Endothelial cell of umbilical vein (primary cell): ENCODE data around the gene SENP8. TPM values are rescaled to one million over a fixed set of nuclear protein-coding genes. Genes with fewer than 3 reads are reported as not detected.

ENCODE experiments used
- BruUV-seq: library from RNA; stranded (reverse); fragments of 400-500 nt; replicated peaks from 2 replicates; lab custom pipeline; 2021; lab: Mats Ljungman, UMichigan
- CTCF ChIA-PET: fragments of 300-600, 350-600 bp; sonication (Branson Sonifier 250); formaldehyde crosslinking; loops from one replicate; lab custom pipeline; 2021; ENCODE audit warnings: antibody characterized with exemption, inconsistent platforms; lab: Charles Lee
- POLR2A ChIA-PET: fragments of 300-600, 350-600 bp; sonication (Branson Sonifier 250); formaldehyde crosslinking; loops from one replicate; lab custom pipeline; 2021; ENCODE audit warnings: antibody characterized with exemption, inconsistent platforms; lab: Charles Lee
- DNase-seq: peaks from one replicate; pipeline ENCODE4 v3.0.0-alpha.2; 2011; ENCODE audit warnings: low read depth, low spot score
- FAIRE-seq: peaks from 2 replicates; lab custom pipeline; 2011; peaks lifted over from hg19 to GRCh38; lab: Jason Lieb, UNC
- H2AFZ ChIP-seq: 2 replicates; pipeline ENCODE4 v1.6.0; 2012; ENCODE audit warnings: low read depth, low read length, control low read depth, inconsistent platforms
- H3K27ac ChIP-seq: 2 replicates; pipeline ENCODE4 v1.5.1; 2011; ENCODE audit warnings: low read depth, mild to moderate bottlenecking, control low read depth, low read length, moderate library complexity; ENCODE audit not compliant: insufficient read depth
- H3K27me3 ChIP-seq, 2 experiments: 2 replicates each; pipeline versions ENCODE4 v1.6.0 to v1.6.1; 2011; ENCODE audit warnings: low read length in 2 of 2, mixed read lengths in 1 of 2; ENCODE audit not compliant: control insufficient read depth in 2 of 2, insufficient read depth in 2 of 2
- H3K36me3 ChIP-seq, 2 experiments: 2 replicates in 1 of 2; 3 replicates in 1 of 2; pipeline ENCODE4 v1.5.1; 2011; ENCODE audit warnings: low read length in 2 of 2, mild to moderate bottlenecking in 1 of 2, moderate library complexity in 1 of 2; ENCODE audit not compliant: control insufficient read depth in 2 of 2, insufficient read depth in 2 of 2; ENCODE audit errors: extremely low read depth in 1 of 2
- H3K4me1 ChIP-seq: 3 replicates; pipeline ENCODE4 v1.5.1; 2011; ENCODE audit warnings: mild to moderate bottlenecking, low read length; ENCODE audit not compliant: control insufficient read depth, insufficient read depth; ENCODE audit errors: extremely low read depth
- H3K4me2 ChIP-seq: 2 replicates; pipeline ENCODE4 v1.6.1; 2011; ENCODE audit warnings: low read length, control low read depth, mixed read lengths; ENCODE audit not compliant: insufficient read depth
- H3K4me3 ChIP-seq, 3 experiments: fragments of 200-600 bp in 1 of 3; sonication (generic), shearing (Covaris generic) in 1 of 3; replicated peaks in 1 of 3; 2 replicates each; pipeline ENCODE4 v1.5.1; 2011 to 2016; ENCODE audit warnings: control low read depth in 3 of 3, low read length in 3 of 3, mild to moderate bottlenecking in 2 of 3, inconsistent platforms in 1 of 3, low read depth in 1 of 3, moderate library complexity in 1 of 3; ENCODE audit not compliant: insufficient read depth in 1 of 3
- H3K79me2 ChIP-seq: 2 replicates; pipeline ENCODE4 v1.6.0; 2012; ENCODE audit warnings: low read length, inconsistent platforms; ENCODE audit not compliant: control insufficient read depth, insufficient read depth
- H3K9ac ChIP-seq: replicated peaks from 2 replicates; pipeline ENCODE3; 2011; ENCODE audit warnings: low read length, control low read depth; ENCODE audit not compliant: insufficient read depth; ENCODE audit errors: extremely low read depth
- H3K9me1 ChIP-seq: replicated peaks from 3 replicates; pipeline ENCODE4 v1.6.0; 2011; ENCODE audit warnings: mild to moderate bottlenecking, low read length; ENCODE audit not compliant: control insufficient read depth, insufficient read depth; ENCODE audit errors: extremely low read depth
- H3K9me3 ChIP-seq: replicated peaks from 2 replicates; pipeline ENCODE4 v1.5.1; 2012; ENCODE audit warnings: low read length, inconsistent platforms; ENCODE audit not compliant: control insufficient read depth, insufficient read depth
- H4K20me1 ChIP-seq: replicated peaks from 2 replicates; pipeline ENCODE3; 2011; ENCODE audit warnings: mild to moderate bottlenecking, low read length; ENCODE audit not compliant: control insufficient read depth, insufficient read depth; ENCODE audit errors: extremely low read depth
- CTCF ChIP-seq, 2 donors: IDR thresholded peaks; 1 replicate in 1 of 2; 2 replicates in 1 of 2; pipeline ENCODE4 v1.5.1; 2011; ENCODE audit warnings: low read length in 2 of 2, mild to moderate bottlenecking in 2 of 2, moderate library complexity in 2 of 2, control low read depth in 1 of 2, inconsistent platforms in 1 of 2, low read depth in 1 of 2; ENCODE audit not compliant: insufficient read depth in 1 of 2; ENCODE audit errors: extremely low read depth in 1 of 2
- EZH2 ChIP-seq: IDR thresholded peaks from 2 replicates; pipeline ENCODE4 v1.6.1; 2012; ENCODE audit warnings: borderline replicate concordance, low read depth, mild to moderate bottlenecking, moderate library complexity, low read length, inconsistent platforms; ENCODE audit not compliant: severe bottlenecking
- FOS ChIP-seq: IDR thresholded peaks from 2 replicates; pipeline ENCODE4 v1.6.1; 2011; ENCODE audit warnings: mild to moderate bottlenecking, low read length, moderate library complexity, borderline replicate concordance; ENCODE audit not compliant: insufficient read depth
- GATA2 ChIP-seq: IDR thresholded peaks from 2 replicates; pipeline ENCODE4 v1.7.0; 2011; ENCODE audit warnings: low read depth, mild to moderate bottlenecking, moderate library complexity, mixed read lengths, low read length; ENCODE audit not compliant: insufficient read length, insufficient read depth
- JUN ChIP-seq: IDR thresholded peaks from 2 replicates; pipeline ENCODE4 v1.6.1; 2011; ENCODE audit warnings: borderline replicate concordance, low read depth; ENCODE audit not compliant: insufficient read length, insufficient read depth
- MAX ChIP-seq: IDR thresholded peaks from 2 replicates; pipeline ENCODE4 v1.6.1; 2011; ENCODE audit not compliant: insufficient read depth, insufficient read length
- MYC ChIP-seq: IDR thresholded peaks from one replicate; pipeline ENCODE4 v1.6.1; 2011; ENCODE audit warnings: mild to moderate bottlenecking, low read depth, low read length
- POLR2A ChIP-seq: IDR thresholded peaks from 2 replicates; pipeline ENCODE4 v1.6.1; 2012; ENCODE audit warnings: low read depth, mild to moderate bottlenecking, control low read depth, low read length
- POLR2AphosphoS5 ChIP-seq: IDR thresholded peaks from 2 replicates; pipeline ENCODE4 v1.6.1; 2012; ENCODE audit warnings: low read depth, mild to moderate bottlenecking, control low read depth, low read length, moderate library complexity; ENCODE audit not compliant: insufficient read depth
- dilution Hi-C: fragments of 300-500 bp; cut with MboI; formaldehyde crosslinking; loops from one replicate; pipeline ENCODE4 v1.15.0; 2019; ENCODE audit warnings: low sequenced_read_pairs; ENCODE audit not compliant: extremely low pct_ligation_motif_present
- intact Hi-C: fragments of 100-400 bp; cut with micrococcal nuclease; formaldehyde crosslinking; loops from one replicate; pipeline ENCODE4 v1.10.0; 2022
- polyA plus RNA-seq, 4 experiments: library from polyadenylated mRNA; depleted of rRNA in 3 of 4; stranded (reverse) in 3 of 4; unstranded in 1 of 4; fragments of >200 nt; gene quantifications; 2 replicates each; pipeline versions ENCODE4 v1.2.1 to v1.2.3, GENCODE V29; 2011 to 2012; ENCODE audit warnings: missing spikeins in 1 of 4
- total RNA-seq: library from RNA; stranded (reverse); gene quantifications from 2 replicates; pipeline ENCODE4 v1.2.3, GENCODE V29; 2021

The SENP8 gene
- total and polyA plus RNA-seq, 2 donors (not counting 3 experiments of a cell fraction or from before 2014, with no cell fraction given) = 0.91 to 1.3 TPM

- CTCF ChIA-PET = no interaction called here
- BruUV-seq = no TSS peak
- H3K9ac ChIP-seq = no peak overlapping the region
- DNase-seq (no peak), FAIRE-seq (no peak)
- no peaks in the 10 kb centered on the region for H3K36me3 ChIP-seq
- dilution Hi-C loops (no loop called here), intact Hi-C loops (no loop called here)
- no peak overlapping the region for H3K4me3 ChIP-seq
- H3K27me3 ChIP-seq = peaks cover 18 to 27% of the 10 kb centered on the region in 2 experiments
- H2AFZ ChIP-seq = no peak overlapping the region
- no peaks in the 10 kb centered on the region for H3K9me3 ChIP-seq
- POLR2A ChIA-PET = no interaction called here
- H3K4me1 ChIP-seq = no peaks in the 10 kb centered on the region
- no peaks in the 10 kb centered on the region for H4K20me1 ChIP-seq
- H3K4me2 ChIP-seq = no peak overlapping the region
- no peak overlapping the region for H3K27ac ChIP-seq
- H3K9me1 ChIP-seq = no peaks in the 10 kb centered on the region
- no peaks in the 10 kb centered on the region for H3K79me2 ChIP-seq
- TF ChIP-seq MYC (no peak), POLR2A (no peak), POLR2AphosphoS5 (no peak), CTCF (IDR thresholded peaks at IDR 0.05; ENCODE audit: extremely low read depth in 1 of 2, insufficient read depth in 1 of 2, low read depth in 1 of 2, low read length in 2 of 2) (no peak), MAX (no peak), EZH2 (no peak), FOS (no peak), GATA2 (no peak), JUN (no peak)
Measured at GRCh38 chr15:72183781-72184164, 65.6 kb downstream of the SENP8 start.
